ENCODE measurements around the gene ERAP2.
"Not testable (repeated sequence)": the region's sequence is repeated elsewhere in the genome, so short reads cannot be mapped to it uniquely, and the experiment has no call there.

The ERAP2 gene

DNA sequence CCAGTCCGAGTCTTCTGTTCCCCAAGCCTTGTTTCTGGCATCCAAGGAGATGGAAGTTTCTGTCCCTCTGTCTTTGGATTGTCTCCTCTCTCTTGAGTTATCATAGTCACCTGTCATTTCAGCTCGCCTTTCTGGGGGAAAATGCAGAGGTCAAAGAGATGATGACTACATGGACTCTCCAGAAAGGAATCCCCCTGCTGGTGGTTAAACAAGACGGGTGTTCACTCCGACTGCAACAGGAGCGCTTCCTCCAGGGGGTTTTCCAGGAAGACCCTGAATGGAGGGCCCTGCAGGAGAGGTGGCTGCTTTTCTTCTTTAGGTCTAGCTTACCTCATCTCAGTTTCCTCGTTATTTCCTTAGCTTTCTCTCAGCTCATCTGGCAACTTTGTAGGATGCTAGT is 25.1 kb downstream of the ERAP2 start:
- DNase-seq (ENCODE audit: low spot score), result no peak

DNA sequence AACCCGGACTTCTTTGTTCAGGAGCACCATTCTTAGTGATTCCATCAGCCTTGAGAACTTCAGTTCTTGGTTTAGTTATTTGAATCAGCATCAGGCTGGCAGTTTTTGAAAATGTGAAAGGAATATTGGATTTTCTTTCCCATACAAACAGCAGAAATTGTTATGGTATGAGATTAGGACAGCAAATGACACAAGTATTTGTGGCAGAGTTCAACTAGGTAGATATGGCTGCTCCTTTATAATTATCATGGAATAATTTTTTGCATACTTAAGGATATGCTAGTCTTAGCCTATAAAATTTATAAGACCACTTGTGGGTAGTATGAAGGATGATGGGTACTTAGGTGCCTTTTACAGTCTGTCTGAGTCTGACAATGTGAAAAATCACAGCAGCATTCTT is 25.5 kb downstream of the ERAP2 start:
- no peak for DNase-seq (ENCODE audit: low spot score)

DNA sequence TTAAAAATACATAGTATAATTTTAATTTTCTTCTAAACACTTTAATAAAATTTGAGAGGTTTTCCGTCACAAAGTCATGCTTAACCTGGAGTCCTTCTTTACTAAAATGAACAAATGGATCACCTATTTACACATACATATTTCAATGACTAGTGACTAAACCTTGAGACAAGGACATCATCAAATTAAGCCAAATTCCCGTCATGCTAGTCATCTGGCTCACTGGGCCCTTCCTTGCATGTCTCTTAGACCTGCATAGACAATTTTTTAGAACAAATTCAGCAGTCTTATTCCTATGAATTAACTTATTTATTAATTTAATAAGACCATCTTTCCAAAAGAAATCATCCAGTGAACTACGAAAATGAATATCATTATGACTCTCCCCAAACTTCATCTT is 26.6 kb downstream of the ERAP2 start:
- DNase-seq (ENCODE audit: low spot score), result no peak

DNA sequence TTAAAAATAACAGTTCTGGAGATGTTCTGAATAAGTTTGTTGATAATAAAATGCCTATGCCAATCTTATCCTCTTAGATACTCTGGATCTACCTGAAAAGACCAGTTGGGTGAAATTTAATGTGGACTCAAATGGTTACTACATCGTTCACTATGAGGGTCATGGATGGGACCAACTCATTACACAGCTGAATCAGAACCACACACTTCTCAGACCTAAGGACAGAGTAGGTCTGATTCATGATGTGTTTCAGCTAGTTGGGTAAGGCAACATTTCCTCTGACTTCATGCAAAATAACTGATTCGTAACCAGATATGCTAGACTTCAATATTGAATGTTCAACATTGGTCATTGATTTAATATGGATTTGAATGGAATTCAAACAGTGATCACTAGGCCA is 27.0 kb downstream of the ERAP2 start:
- no peak for DNase-seq (ENCODE audit: low spot score)

DNA sequence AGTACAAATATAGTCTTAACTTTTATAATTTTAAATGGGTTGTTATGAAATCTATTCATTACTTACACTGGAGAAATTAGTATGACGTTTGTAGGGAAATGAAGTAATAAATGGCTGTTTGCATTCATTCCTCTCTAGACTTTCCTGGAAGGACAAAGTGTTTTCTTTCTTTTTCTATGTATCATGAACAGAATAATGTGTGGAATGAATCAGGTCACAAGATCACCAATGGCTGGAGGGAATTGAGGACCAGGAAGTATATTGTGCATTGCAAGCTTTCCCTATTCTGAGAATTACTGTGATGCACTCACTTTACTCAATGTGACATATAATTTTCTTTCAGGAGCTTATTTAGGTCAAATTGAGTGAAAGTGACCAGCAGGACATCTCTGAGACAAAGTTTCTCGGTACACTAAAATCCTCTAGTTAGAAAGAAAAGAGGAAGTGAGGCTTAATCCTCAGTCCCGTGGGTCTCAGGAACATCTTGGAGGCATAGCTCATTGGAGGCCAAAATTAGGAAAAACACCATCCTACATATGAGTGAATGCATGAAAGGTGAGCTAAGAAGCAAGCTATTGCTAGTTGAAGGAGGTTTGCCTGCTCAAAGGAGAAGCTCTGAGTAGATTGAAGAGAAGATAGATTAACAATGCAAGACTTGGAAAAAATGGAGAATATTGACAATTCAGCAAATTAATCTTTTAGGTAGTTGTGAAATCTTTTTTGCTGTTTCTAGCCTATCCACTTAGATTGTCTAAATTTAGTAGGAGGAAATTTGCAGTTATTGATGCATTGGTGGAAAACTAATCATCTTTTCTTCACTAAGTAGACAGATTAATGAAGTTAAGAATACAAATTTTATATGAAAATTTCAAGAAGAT is 28.0 kb downstream of the ERAP2 start:
- DNase-seq (ENCODE audit: low spot score), result no peak

DNA sequence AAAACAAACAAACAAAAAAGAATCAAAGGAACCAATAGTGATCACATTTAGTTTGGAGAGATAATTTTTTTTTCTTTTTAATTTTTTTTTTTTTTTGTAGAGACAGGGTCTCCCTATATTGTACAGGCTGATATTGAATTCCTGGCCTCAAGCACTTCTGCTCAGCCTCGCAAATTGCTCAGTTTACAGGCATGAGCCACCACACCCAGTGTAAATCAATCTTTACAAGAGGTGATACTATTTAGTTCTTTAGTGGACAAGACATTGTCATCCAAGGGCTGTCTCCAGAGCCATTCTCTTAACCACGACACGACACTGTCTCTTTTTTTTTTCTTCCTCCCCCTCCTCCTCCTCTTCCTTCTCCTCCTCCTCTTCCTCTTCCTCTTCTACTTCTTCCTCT is 29.6 kb downstream of the ERAP2 start:
- no peak for DNase-seq (ENCODE audit: low spot score)

DNA sequence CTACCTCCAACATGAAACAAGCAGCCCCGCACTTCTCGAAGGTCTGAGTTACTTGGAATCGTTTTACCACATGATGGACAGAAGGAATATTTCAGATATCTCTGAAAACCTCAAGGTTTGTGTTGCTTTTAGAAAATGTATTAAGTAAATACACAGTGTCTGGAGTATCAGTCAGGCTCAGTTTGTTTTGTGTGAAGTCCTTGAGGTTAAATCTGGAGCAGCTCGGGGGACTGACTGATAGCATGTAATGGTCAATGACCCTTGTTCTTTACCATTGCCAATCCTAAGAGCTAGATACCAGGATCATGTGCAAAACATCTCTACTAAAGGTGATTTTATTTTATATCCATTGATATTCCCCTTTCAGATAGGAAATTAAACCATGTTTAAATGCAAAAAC is 32.7 kb downstream of the ERAP2 start:
- no peak for DNase-seq (ENCODE audit: low spot score)

DNA sequence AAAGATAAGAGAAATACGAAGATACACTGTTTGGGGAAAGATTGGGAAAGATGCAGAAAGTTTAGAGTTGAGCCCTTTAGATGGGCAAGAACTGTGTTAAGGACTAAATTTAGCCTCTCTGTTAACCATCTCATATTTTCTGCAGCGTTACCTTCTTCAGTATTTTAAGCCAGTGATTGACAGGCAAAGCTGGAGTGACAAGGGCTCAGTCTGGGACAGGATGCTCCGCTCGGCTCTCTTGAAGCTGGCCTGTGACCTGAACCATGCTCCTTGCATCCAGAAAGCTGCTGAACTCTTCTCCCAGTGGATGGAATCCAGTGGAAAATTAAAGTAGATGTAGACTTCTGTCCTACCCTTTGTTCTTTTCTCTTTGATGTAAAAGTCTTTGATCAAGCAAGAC is 33.1 kb downstream of the ERAP2 start:
- no peak for DNase-seq (ENCODE audit: low spot score)

DNA sequence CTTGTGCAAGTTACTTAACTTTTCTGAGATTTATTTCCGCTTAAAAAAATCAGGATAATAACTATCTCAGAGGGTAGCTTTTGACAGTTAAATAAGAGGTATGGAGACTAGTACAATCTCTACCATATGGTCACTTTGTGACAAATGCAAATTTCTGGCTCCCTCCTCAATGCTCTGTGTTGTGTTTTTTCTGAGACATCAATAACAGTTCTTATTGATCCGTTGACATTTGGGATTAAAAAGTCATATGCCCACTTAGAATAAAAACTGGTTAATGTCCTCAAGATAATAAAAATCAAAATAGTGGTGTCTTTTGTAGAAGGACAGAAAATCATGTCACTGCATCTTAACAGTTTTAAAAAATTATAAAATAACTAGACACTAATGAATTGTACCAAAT is 34.8 kb downstream of the ERAP2 start:
- no peak for DNase-seq (ENCODE audit: low spot score)

DNA sequence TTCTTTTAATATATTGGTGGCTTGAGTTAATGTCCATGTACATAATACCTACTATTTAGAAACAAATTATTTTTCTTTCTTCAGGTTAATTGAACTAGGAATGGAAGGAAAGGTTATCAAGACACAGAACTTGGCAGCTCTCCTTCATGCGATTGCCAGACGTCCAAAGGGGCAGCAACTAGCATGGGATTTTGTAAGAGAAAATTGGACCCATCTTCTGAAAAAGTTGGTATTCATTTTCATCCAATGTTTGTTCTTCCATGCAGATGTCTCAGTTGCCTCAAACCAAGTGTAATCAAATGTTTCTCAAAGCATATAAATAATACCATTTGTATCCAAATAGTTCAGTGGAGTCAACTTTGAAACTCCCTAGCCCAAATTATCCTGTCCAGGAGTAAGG is 36.9 kb downstream of the ERAP2 start:
- no peak for DNase-seq (ENCODE audit: low spot score)

DNA sequence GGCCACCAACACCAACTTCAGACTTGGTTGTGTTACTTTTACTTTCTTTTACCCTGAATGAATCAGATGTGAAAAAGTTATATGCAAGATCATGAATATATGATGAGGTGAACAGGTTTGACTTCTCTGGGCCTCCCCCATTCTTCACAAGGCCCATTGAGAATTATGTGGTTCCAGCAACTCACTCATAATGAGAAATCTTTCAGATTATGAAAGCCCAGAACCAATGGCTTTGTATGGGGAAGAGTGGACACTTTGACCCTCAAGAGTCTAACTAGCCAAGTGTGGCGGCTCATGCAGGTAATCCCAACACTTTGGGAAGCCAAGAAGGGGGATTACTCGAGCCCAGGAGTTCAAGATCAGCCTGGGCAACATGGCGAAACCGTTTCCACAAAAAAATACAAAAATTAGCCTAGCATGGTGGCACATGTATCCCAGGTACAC is 43.5 kb downstream of the ERAP2 start:
- DNase-seq (ENCODE audit: low spot score), result no peak

DNA sequence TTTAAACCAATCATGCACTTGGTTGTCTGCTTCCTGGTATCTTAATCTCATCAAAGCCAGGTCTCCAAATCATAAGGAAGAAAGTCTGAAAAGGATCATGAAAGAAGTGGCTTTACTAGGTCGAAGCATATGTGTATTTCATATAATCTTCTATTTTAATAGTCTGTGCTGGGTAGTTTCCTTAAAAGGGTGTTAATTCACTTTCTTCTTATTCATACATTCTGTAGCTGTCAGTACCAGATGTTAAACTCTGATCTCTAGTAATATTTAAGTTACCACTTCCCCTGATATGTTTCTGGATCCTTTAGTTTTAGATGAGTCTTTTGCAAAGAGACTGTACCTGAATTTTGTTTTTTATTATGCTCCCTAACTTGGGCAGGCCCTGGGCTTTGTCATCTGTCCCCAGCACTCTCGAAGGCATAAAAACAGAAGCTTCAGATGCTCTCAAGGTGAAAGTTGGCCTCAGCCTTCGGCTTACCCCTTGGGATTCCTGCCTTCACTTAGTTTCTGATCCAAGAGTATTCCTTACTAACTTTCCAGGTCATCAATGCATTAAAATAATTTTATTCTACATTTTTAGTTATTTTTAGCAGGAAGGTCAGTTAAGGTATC is 44.5 kb downstream of the ERAP2 start:
- no peak for DNase-seq (ENCODE audit: low spot score)

DNA sequence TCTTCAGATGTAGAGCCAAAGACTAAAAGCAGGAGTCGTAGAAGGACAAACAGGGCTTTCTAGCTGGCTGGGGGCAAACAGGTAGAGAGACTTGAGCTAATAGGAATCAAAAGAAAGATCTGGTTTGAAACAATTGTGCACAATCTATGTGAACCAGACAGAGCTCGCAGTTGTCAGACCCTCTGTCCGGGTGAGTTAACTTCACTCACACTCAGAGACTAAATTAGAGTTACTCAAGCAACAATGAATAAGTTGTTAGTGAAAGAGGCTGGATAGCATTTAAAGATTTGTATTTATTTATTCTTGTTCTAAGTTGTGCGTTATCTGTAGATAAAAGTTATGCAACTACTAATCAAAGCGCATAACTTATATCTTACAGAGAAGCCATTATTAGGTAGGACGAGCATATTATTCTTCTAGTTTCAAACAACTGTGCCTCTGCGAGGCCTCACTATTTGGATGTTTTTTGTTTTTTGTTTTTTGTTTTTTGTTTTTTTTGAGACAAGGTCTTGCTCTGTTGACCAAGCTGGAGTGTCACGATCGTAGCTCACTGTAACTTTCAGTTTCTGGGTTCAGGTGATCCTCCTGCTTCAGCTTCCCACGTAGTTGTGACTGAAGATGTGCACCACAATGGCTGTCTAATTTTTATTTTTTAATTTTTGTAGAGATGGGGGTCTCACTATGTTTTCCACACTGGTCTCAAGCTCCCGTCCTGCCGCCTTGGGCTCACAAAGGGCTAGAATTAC is 46.4 kb downstream of the ERAP2 start:
- DNase-seq (ENCODE audit: low spot score), result no peak

DNA sequence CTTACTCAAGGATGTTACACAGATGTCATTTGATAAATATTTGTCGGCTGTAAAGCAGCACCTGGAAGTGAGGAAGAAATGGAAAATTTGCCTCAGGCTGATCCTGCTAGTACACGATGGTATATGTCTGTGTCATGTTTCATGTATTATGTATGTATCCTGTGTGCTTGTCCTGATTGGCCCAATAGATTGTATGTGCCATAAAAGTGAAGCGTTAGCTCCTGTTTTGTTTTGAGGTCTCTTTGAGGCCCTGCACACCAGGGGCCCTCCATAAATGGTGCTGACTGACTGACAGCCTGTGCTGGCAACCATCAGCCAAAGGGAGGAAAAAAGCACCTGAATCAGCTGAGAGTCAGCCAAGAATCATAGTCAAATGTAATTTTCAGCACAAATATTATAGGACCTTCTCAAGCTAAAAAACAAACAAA is 47.7 kb downstream of the ERAP2 start:
- no peak for DNase-seq (ENCODE audit: low spot score)

DNA sequence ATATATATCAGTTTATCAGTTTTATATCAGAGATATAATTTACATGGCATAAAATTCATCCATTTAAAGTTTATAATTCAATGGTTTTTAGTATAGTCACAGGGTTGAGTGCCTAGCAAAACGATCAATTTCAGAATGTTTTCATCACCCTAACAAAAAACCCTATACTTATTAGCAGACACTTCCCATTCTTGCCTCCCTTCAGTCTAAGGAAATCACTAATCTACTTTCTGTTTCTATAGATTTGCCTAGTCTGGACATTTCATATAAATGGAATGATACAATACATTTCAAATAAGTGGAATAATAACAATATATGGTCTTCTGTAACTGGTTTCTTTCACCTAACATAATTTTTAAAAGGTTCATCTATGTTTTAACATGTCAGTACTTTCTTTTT is 50.0 kb downstream of the ERAP2 start:
- DNase-seq (ENCODE audit: low spot score), result no peak

DNA sequence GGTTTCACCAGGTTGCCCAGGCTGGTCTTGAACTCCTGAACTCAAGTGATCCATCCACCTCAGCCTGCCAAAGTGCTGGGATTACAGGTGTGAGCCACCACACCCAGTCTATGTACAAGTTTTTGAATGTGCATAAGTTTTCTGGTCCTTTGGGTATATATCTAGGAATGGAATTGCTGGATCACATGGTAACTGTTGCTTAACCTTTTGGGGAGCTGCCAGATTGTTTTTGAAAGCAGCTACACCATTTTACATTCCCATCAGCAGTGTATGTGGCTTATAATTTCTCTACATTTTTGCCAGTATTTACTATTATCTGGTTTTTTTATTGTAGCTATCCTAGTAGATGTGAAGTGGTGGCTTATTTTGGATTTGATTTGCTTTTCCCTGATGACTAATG is 50.7 kb downstream of the ERAP2 start:
- no peak for DNase-seq (ENCODE audit: low spot score)

DNA sequence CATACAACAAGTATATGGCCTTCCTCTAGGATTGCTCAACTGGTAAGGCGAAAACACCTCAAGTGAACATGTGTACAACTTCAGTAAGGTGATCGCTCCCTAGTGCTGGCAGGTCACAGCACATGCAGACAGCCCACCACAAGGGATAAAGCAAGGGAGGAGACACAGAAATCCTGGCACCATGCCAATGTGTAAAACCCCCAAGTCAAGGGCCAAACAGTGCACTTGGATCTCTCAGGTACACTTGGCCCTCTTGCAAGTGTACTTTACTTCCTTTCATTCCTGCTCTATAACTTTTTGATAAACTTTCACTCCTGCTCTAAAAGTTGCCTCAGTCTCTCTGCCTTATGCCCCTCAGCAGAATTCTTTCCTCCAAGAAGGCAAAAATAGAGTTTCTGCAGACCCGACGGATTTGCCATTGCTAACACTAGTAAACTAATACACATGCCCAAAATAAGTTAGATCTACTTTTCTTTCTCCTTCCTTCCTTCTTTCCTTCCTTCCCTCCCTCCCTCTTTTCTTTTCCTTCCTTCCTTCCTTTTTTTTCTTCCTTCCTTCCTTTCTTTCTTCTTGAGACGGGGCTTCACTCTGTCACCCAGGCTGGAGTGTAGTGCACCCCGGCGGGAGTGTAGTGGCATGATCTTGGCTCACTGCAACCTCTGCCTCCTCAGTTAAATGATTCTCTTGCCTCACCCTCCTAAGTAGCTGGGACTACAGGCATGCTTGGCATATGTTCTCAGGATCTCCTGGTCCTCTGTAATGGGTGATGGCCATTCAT is 52.8 kb downstream of the ERAP2 start:
- no peak for DNase-seq (ENCODE audit: low spot score)

DNA sequence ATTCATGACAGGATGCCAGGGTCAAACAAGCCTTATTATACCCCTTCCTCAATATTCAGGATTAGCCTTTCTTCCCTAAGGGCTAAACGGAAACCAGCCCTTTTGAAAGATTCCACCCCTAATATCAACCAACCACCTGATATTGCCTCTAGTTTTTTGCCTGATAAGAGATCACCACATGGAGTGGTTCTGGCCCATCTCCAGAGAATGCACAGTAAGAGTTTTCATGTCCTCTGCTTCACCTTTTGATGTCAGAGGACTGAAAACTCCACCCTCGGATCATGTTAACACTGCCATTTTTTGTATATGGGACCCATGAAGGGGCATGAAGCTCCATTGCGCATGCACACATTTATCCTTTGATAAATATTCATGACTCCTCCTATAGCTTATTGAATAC is 53.8 kb downstream of the ERAP2 start:
- no peak for DNase-seq (ENCODE audit: low spot score)

DNA sequence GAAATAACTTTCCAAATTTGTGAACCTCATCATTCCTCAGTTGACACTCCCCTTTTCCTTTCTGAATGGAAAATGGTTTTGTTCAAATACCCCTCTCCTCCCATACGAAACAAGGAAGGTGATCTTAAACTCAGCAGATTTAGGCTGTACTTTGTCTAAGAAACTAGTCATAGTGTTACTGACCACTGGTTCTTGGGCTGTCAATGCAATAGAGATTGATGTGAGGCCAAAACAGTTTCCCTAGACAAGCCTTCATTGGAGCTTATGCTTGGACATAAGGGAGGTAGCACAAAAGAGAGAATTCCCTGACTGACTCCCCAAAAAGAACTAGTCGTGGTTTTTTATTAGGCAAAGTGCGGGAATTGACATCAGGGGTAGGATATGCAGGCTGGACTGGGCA is 54.3 kb downstream of the ERAP2 start:
- no peak for DNase-seq (ENCODE audit: low spot score)

DNA sequence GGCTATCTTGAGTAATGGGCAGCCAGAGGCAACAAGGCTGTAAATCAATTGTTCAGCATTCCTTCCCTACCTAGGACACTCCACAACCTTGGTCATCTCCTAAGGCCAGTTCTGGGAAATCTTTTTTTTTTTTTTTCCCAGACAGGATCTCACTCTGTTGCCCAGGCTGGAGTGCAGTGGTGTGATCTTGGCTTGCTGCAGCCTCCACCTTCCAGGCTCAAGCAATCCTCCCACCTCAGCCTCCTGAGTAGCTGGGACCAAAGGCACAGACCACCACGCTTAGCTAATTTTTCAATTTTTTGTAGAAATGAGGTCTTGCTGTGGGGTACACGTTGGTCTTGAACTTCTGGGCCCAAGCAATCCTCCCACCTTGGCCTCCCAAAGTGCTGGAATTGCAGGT is 54.7 kb downstream of the ERAP2 start:
- DNase-seq (ENCODE audit: low spot score), result not testable (repeated sequence)

DNA sequence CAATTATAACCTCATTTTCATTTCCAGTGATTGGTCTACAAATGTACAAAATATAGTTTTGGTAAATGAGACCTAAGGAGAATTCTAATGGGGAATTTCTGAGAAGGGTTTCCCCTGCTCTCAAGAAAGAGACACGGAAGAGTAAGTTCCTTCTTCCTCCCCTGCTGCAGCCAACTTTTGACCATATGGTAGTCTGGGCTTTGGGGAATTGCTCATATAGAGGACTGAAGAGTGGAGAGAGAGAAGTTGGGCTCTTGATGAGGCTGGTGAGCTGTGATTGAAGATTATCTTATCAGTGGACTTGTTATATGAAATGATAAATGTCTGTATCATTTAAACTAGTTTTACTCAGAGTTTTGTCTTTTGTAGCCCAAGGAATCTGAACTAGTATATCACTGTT is 55.3 kb downstream of the ERAP2 start:
- DNase-seq (ENCODE audit: low spot score), result no peak

DNA sequence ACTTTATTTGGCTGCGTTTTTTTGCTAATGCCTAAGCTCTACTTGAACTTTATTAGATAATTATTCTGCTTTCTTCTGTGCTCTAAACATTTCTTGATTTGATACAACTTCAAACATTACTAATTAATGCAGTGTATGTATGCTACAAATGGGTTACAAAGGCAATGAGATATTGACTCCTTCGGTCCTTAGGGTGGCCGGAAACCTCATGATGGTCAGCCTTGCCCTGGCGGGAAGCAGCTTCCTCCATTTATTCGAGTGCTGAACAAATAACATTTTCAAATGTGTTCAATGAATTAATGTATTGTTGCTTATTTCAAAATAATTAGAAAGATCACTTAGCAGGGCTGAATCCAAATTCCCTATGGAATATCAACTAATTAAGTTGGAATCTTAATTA is 55.7 kb downstream of the ERAP2 start:
- no peak for DNase-seq (ENCODE audit: low spot score)

All from ecto neural progenitor cell (in vitro differentiated cells).